ENCODE data around the gene SLC27A2.

SLC27A2 gene

DNA sequence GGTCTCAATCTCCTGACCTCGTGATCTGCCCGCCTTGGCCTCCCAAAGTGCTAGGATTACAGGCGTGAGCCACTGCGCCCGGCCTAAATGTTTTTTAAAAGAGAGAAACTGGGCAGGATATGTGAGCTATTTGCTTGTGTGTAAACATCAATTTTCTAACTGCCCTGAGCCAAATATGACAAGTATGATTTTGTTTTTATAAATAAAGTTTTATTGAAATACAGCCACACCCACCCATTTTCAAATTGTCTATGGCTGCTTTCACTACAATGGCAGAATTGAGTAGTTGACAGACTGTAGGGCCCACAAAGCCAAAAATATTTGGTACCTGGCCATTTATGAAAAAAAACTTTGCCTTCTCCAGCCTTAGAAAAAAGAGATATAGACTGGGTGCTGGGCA, 99.4 kb downstream of the SLC27A2 start:
- DNase-seq: no peak
